Measurements from ENCODE around the gene ZSCAN10. TPM values are rescaled to one million over a fixed set of nuclear protein-coding genes. Genes with fewer than 3 reads are reported as not detected.

Gene ZSCAN10
- total RNA-seq, 1 experiment from 2014 or later = 207 TPM

DNA sequence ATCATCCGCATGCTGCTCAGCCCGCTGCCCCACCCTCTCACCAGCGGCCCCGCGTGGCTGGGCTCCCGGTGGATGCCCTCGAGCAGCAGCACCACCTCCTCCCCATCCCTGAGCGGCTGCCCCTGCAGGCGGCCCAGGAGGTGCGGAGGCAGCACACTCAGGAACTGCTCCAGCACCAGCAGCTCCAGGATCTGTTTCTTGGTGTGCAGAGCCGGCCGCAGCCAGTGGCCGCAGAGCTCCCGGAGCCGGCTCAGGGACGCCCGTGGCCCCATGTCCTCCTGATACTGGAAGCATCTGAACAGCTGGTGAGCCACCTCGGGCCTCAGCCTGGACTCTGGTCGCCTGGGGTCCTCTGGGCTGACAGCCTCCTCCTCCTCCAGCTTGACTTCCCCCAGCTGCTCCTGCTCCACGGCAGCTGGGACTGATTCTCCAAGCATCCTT, 6.6 kb downstream of the ZSCAN10 start:
- H2BK120ac ChIP-seq (ENCODE audit: low read depth, low read length, poor library complexity, severe bottlenecking) = no peak overlapping the region
- H3K9me3 ChIP-seq (ENCODE audit: control insufficient read depth, low read depth, low read length) = no peaks in the 10 kb centered on the region
- H2BK15ac ChIP-seq (ENCODE audit: low read depth, low read length) = no peak overlapping the region
- H3K27me3 ChIP-seq (ENCODE audit: insufficient read depth, low read length) = no peaks in the 10 kb centered on the region
- TF ChIP-seq, protein P1, sequence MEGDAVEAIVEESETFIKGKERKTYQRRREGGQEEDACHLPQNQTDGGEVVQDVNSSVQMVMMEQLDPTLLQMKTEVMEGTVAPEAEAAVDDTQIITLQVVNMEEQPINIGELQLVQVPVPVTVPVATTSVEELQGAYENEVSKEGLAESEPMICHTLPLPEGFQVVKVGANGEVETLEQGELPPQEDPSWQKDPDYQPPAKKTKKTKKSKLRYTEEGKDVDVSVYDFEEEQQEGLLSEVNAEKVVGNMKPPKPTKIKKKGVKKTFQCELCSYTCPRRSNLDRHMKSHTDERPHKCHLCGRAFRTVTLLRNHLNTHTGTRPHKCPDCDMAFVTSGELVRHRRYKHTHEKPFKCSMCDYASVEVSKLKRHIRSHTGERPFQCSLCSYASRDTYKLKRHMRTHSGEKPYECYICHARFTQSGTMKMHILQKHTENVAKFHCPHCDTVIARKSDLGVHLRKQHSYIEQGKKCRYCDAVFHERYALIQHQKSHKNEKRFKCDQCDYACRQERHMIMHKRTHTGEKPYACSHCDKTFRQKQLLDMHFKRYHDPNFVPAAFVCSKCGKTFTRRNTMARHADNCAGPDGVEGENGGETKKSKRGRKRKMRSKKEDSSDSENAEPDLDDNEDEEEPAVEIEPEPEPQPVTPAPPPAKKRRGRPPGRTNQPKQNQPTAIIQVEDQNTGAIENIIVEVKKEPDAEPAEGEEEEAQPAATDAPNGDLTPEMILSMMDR (conservative IDR thresholded peaks at IDR 0.05) = no peak
- no peak overlapping the region for H3K18ac ChIP-seq (ENCODE audit: insufficient read length, low read depth, low read length)
- no peak overlapping the region for H3K23ac ChIP-seq (ENCODE audit: insufficient read length, low read depth, low read length)
- H4K20me1 ChIP-seq (ENCODE audit: control insufficient read depth, insufficient read depth, insufficient read length) = no peaks in the 10 kb centered on the region
- no peak overlapping the region for H3K27ac ChIP-seq (ENCODE audit: insufficient read length, low read depth, low read length)
- no peak overlapping the region for H2BK20ac ChIP-seq (ENCODE audit: low read depth, low read length, poor library complexity, severe bottlenecking)
- H3K9ac ChIP-seq (ENCODE audit: extremely low read depth, insufficient read length, low read length) = no peak overlapping the region
- H3K4ac ChIP-seq (ENCODE audit: low read depth, low read length) = no peak overlapping the region
- H3K4me3 Mint-ChIP-seq = no peak overlapping the region
- H2AK5ac ChIP-seq (ENCODE audit: insufficient read length, low read length) = no peak overlapping the region
- no peak overlapping the region for H3K56ac ChIP-seq (ENCODE audit: insufficient read length, low read depth, low read length)
- no peak overlapping the region for H2BK12ac ChIP-seq (ENCODE audit: insufficient read length, low read depth, low read length)
- no peak for DNase-seq
- H2AFZ ChIP-seq (ENCODE audit: low read length) = no peak overlapping the region
- H3K23me2 ChIP-seq (ENCODE audit: insufficient read length, low read depth, low read length, poor library complexity, severe bottlenecking) = peaks cover 4% of the 10 kb centered on the region
- no peak overlapping the region for H3T11ph ChIP-seq (ENCODE audit: low read length)
- H4K5ac ChIP-seq (ENCODE audit: insufficient read length, low read depth, low read length) = no peak overlapping the region
- peaks cover 57 to 80% (median 60%) of the 10 kb centered on the region in 3 experiments for H3K36me3 Mint-ChIP-seq (ENCODE audit: insufficient read depth in 1 of 3, low read depth in 3 of 3)
- H3K4me1 ChIP-seq (ENCODE audit: insufficient read depth, low read length) = peaks cover 3% of the 10 kb centered on the region; the same call in 1 of the 2 replicates
- no peak overlapping the region for H3K14ac ChIP-seq (ENCODE audit: insufficient read depth, low read length)
- H2BK5ac ChIP-seq (ENCODE audit: insufficient read length, low read length) = no peak overlapping the region
- no CpG with 5 or more reads among the region's 20 CpGs for WGBS (ENCODE audit: extremely low coverage, insufficient read length, low lambda C conversion rate)
- no peaks in the 10 kb centered on the region; the same call in 1 of the 2 replicates for H3K27me3 Mint-ChIP-seq (ENCODE audit: low read depth)
- no peak overlapping the region for H4K8ac ChIP-seq (replicated peaks; ENCODE audit: insufficient read length, low read depth, low read length)
- H3K4me2 ChIP-seq (ENCODE audit: insufficient read depth, insufficient read length, low read length) = no peak overlapping the region
- H3K9me3 Mint-ChIP-seq = no peaks in the 10 kb centered on the region
- peaks cover 6% of the 10 kb centered on the region for H3K79me1 ChIP-seq (ENCODE audit: insufficient read depth, low read depth, low read length, poor library complexity, severe bottlenecking)
- H3K27ac Mint-ChIP-seq = peak overlapping the region in 2 of 3 experiments; percentile 52 to 67; a peak in 3 of 7 replicates
- no peak overlapping the region for H4K91ac ChIP-seq (ENCODE audit: insufficient read length, low read depth, low read length)
- H3K4me1 Mint-ChIP-seq = peaks cover 29 to 34% of the 10 kb centered on the region in 2 experiments
- H3K79me2 ChIP-seq (ENCODE audit: insufficient read depth, low read length) = peaks cover 14% of the 10 kb centered on the region; the same call in 1 of the 2 replicates

All from H9 (cell line).